Mucosa of descending colon (tissue), 3 donors: Measurements from ENCODE around the gene TFEB. TPM values are rescaled to one million over a fixed set of nuclear protein-coding genes. Genes with fewer than 3 reads are reported as not detected.
A peak's percentile ranks its signal among the peaks of the same experiment; 100 is the strongest.

ENCODE experiments used
- ATAC-seq: fragments of 200-7000 bp; cut with Tn5 transposase; one replicate; pipeline ENCODE4 v1.9.1; 2020; ENCODE audit warnings: mild to moderate bottlenecking, moderate library complexity
- DNase-seq, 3 donors: peaks; one replicate each; pipeline ENCODE4 v3.0.0-alpha.2; 2020
- H3K36me3 ChIP-seq: fragments of 200-600 bp; one replicate; pipeline ENCODE4 v1.8.0; 2021; ENCODE audit warnings: low read depth, mild to moderate bottlenecking
- H3K4me1 ChIP-seq: fragments of 200-600 bp; one replicate; pipeline ENCODE4 v1.8.0; 2021; ENCODE audit warnings: low read depth, mild to moderate bottlenecking
- H3K4me3 ChIP-seq: fragments of 200-600 bp; one replicate; pipeline ENCODE4 v1.8.0; 2021; ENCODE audit warnings: mild to moderate bottlenecking
- H3K9me3 ChIP-seq: fragments of 200-600 bp; one replicate; pipeline ENCODE4 v1.8.0; 2021; ENCODE audit warnings: mild to moderate bottlenecking
- intact Hi-C, 2 donors: fragments of 100-400 bp; cut with DNase I in 1 of 2; cut with micrococcal nuclease in 1 of 2; formaldehyde crosslinking; loops; one replicate each; pipeline versions ENCODE4 v1.11.0 to v1.11.1; 2022; cut with DNase I, micrococcal nuclease
- total RNA-seq, 3 donors: library from RNA; stranded (reverse); fragmentation: NEBNext Ultra II Directional in 2 of 3; extraction: Animal tissue kit (Norgen Biotek cat#: 25700) in 2 of 3; gene quantifications; one replicate each; pipeline versions ENCODE4 v1.2.1 to v1.2.4, GENCODE V29; 2021 to 2023
- TF ChIP-seq, protein P1 (sequence below): fragments of 200-600 bp; IDR thresholded peaks from one replicate; pipeline ENCODE4 v1.8.0; 2022; ENCODE audit warnings: antibody characterized with exemption, mild to moderate bottlenecking
- donor health status: DM: no; HTN: no; CAD: no; lungs with moderate emphysema.
- donor health status: DM: no; HTN: no; CAD: no.
- donor health status: DM: no; HTN: yes; CAD: no.

The TFEB gene
- total RNA-seq, 3 donors from 2014 or later = 35.2 to 44.5 (median 40.2) TPM

DNA sequence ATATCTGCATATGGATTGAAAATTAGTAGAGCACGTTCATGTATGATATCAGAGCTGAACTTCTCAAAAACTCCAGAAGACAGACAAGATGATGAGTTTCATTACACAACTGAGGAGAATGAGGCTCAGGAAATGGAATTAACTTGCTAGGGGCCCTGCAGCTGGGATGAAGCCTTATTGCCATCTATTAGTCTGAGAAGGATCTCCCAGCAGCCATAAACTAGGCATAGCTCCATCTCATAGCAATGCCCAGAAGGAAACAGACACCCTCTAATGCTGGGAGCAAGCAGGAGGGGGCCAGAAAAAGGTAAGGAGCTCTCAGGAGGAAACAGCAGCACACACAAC is 18.0 kb downstream of the TFEB start:
- no peak for DNase-seq
- Histone ChIP-seq H3K4me1 (peaks cover 27% of the 10 kb centered on the region), H3K4me3 (no peak overlapping the region), H3K9me3 (no peaks in the 10 kb centered on the region), H3K36me3 (no peaks in the 10 kb centered on the region)
- no peak for ATAC-seq
- TF ChIP-seq, protein P1, sequence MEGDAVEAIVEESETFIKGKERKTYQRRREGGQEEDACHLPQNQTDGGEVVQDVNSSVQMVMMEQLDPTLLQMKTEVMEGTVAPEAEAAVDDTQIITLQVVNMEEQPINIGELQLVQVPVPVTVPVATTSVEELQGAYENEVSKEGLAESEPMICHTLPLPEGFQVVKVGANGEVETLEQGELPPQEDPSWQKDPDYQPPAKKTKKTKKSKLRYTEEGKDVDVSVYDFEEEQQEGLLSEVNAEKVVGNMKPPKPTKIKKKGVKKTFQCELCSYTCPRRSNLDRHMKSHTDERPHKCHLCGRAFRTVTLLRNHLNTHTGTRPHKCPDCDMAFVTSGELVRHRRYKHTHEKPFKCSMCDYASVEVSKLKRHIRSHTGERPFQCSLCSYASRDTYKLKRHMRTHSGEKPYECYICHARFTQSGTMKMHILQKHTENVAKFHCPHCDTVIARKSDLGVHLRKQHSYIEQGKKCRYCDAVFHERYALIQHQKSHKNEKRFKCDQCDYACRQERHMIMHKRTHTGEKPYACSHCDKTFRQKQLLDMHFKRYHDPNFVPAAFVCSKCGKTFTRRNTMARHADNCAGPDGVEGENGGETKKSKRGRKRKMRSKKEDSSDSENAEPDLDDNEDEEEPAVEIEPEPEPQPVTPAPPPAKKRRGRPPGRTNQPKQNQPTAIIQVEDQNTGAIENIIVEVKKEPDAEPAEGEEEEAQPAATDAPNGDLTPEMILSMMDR = no peak
- intact Hi-C loops = no loop called here

DNA sequence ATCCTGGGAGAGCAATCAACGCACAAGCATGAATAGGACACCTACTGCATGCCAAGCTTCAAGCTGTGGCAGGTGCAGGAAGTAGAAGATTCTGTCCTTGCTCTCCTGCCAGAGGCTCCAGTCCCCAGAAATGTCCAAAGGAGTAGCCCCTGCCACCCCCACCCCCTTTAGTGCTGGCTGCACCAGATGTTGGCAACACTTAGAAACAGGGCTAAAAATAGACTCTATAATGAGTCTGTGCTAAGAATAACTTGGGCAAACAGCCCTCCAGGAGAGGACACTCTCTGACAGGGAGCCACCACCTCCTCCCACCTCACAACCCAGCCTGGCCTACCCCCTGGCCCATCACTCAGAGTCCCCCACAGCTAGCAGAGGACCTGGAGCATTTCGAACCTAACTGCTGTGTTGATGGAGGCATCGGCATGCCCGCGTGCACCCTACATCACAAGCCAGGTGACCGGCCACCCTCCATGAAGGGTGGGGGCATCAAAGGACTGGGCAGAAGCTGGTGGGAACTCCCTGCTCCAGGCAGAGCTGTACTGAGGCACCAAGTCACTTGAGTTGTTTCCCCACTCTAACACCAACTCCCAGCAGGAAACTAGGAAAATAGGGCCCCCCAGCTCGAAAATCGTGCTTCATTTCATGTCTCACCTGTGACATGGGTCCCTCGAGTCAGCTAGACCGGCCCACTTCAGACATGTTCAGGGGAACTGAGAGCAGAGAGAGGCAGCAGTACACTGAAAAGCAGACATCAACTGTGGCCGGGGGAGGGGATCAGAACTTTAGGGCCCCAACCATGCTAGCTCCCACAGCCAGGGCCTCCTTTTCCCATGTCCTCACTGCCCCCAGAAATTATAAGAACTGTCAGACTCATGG is 18.7 kb downstream of the TFEB start:
- TF ChIP-seq, protein P1 = no peak
- Histone ChIP-seq H3K4me1 (peaks cover 27% of the 10 kb centered on the region), H3K36me3 (no peaks in the 10 kb centered on the region)

GRCh38 chr6:41715795-41716515 is 19.5 kb downstream of the TFEB start:
- no peaks in the 10 kb centered on the region for H3K36me3 ChIP-seq
- intact Hi-C loops = no loop called here
- peaks cover 27% of the 10 kb centered on the region for H3K4me1 ChIP-seq

More for the DNA sequence above, 18.7 kb downstream of the TFEB start:
- DNase-seq (no peak), ATAC-seq (no peak)
- intact Hi-C loops = no loop called here
- Histone ChIP-seq H3K4me3 (no peak overlapping the region), H3K9me3 (no peaks in the 10 kb centered on the region)

GRCh38 chr6:41714556-41715273 is 20.7 kb downstream of the TFEB start:
- ATAC-seq (no peak), DNase-seq (no peak)
- Histone ChIP-seq H3K36me3 (no peaks in the 10 kb centered on the region), H3K4me1 (peaks cover 15% of the 10 kb centered on the region), H3K4me3 (no peak overlapping the region), H3K9me3 (no peaks in the 10 kb centered on the region)
- TF ChIP-seq, protein P1 = no peak
- intact Hi-C loops = no loop called here

More at GRCh38 chr6:41715795-41716515, 19.5 kb downstream of the TFEB start:
- no peaks in the 10 kb centered on the region for H3K9me3 ChIP-seq
- DNase-seq (no peak), ATAC-seq (no peak)
- no peak overlapping the region for H3K4me3 ChIP-seq
- TF ChIP-seq, protein P1 = no peak

GRCh38 chr6:41713650-41714291 is 21.6 kb downstream of the TFEB start:
- no peaks in the 10 kb centered on the region for H3K9me3 ChIP-seq
- no peaks in the 10 kb centered on the region for H3K36me3 ChIP-seq
- H3K4me3 ChIP-seq = no peak overlapping the region
- DNase-seq (peak in 1 of 3 donors; percentile 56), ATAC-seq (peak; percentile 54)
- H3K4me1 ChIP-seq = peaks cover 10% of the 10 kb centered on the region
- intact Hi-C loops = no loop called here
- TF ChIP-seq, protein P1 = no peak
